Suprapubic skin (tissue), 3 donors: ENCODE results near the gene SMOC2.

ENCODE experiments used
- CTCF ChIP-seq, 2 donors: fragments of 200-600 bp in 1 of 2; fragments of 450-650 bp in 1 of 2; sonication (generic) in 1 of 2; IDR thresholded peaks; one replicate each; pipeline ENCODE4 v1.5.1; 2016 to 2019; ENCODE audit warnings: antibody characterized with exemption in 2 of 2, mild to moderate bottlenecking in 1 of 2, moderate library complexity in 1 of 2
- EP300 ChIP-seq: sonication (generic); formaldehyde crosslinking; IDR thresholded peaks from one replicate; pipeline ENCODE4 v1.6.1; 2017; ENCODE audit warnings: antibody characterized with exemption
- POLR2A ChIP-seq, 2 donors: fragments of 450-650 bp; IDR thresholded peaks; one replicate each; pipeline ENCODE4 v1.6.1; 2017; ENCODE audit warnings: antibody characterized with exemption in 2 of 2, mild to moderate bottlenecking in 2 of 2, moderate library complexity in 2 of 2

- no peak for TF ChIP-seq CTCF (IDR thresholded peaks at IDR 0.05)
- no peak for TF ChIP-seq POLR2A (IDR thresholded peaks at IDR 0.05)
- TF ChIP-seq EP300, result no peak
Measured at GRCh38 chr6:168518348-168518745, 77.4 kb downstream of the SMOC2 start.
